H9 (cell line): ENCODE measurements around the gene PWWP2B. TPM values are rescaled to one million over a fixed set of nuclear protein-coding genes. Genes with fewer than 3 reads are reported as not detected.

Experiments used
- DNase-seq: peaks from one replicate; pipeline ENCODE4 v3.0.0-alpha.2; 2017
- H2AFZ ChIP-seq: one replicate; pipeline ENCODE4 v1.6.1; 2013; ENCODE audit warnings: mild to moderate bottlenecking, low read length, control low read depth, moderate library complexity
- H2AK5ac ChIP-seq: 2 replicates; pipeline ENCODE4 v1.6.1; 2013; ENCODE audit warnings: low read length, control low read depth, mixed read lengths; ENCODE audit not compliant: insufficient read length
- H2BK120ac ChIP-seq: one replicate; pipeline ENCODE4 v1.6.1; 2013; ENCODE audit warnings: low read depth, mild to moderate bottlenecking, low read length, control low read depth, inconsistent platforms; ENCODE audit not compliant: poor library complexity, severe bottlenecking
- H2BK12ac ChIP-seq: 2 replicates; pipeline ENCODE4 v1.6.1; 2013; ENCODE audit warnings: low read length, control low read depth, mixed read lengths, low read depth; ENCODE audit not compliant: insufficient read length
- H2BK15ac ChIP-seq: 2 replicates; pipeline ENCODE4 v1.6.1; 2013; ENCODE audit warnings: low read depth, low read length, control low read depth
- H2BK20ac ChIP-seq: one replicate; pipeline ENCODE4 v1.6.1; 2013; ENCODE audit warnings: low read depth, mild to moderate bottlenecking, low read length, control low read depth, inconsistent platforms; ENCODE audit not compliant: poor library complexity, severe bottlenecking
- H2BK5ac ChIP-seq: 2 replicates; pipeline ENCODE4 v1.6.1; 2013; ENCODE audit warnings: low read length, control low read depth, mixed read lengths; ENCODE audit not compliant: insufficient read length
- H3K14ac ChIP-seq: 2 replicates; pipeline ENCODE4 v1.6.1; 2013; ENCODE audit warnings: low read length, control low read depth; ENCODE audit not compliant: insufficient read depth
- H3K18ac ChIP-seq: 2 replicates; pipeline ENCODE4 v1.6.1; 2013; ENCODE audit warnings: low read depth, mild to moderate bottlenecking, mixed read lengths, low read length, control low read depth; ENCODE audit not compliant: insufficient read length
- H3K23ac ChIP-seq: 2 replicates; pipeline ENCODE4 v1.6.1; 2013; ENCODE audit warnings: low read length, control low read depth, mixed read lengths, low read depth; ENCODE audit not compliant: insufficient read length
- H3K23me2 ChIP-seq: 2 replicates; pipeline ENCODE4 v1.6.1; 2013; ENCODE audit warnings: low read depth, mild to moderate bottlenecking, mixed read lengths, low read length, control low read depth; ENCODE audit not compliant: insufficient read length, poor library complexity, severe bottlenecking
- H3K27ac ChIP-seq: 2 replicates; pipeline ENCODE4 v1.5.1; 2013; ENCODE audit warnings: low read length, control low read depth, mixed read lengths, low read depth; ENCODE audit not compliant: insufficient read length
- H3K27me3 ChIP-seq: 2 replicates; pipeline ENCODE4 v1.6.1; 2013; ENCODE audit warnings: low read length, control low read depth, inconsistent platforms; ENCODE audit not compliant: insufficient read depth
- H3K4ac ChIP-seq: 2 replicates; pipeline ENCODE4 v1.6.1; 2013; ENCODE audit warnings: low read depth, mild to moderate bottlenecking, control low read depth, inconsistent platforms, low read length, moderate library complexity
- H3K4me1 ChIP-seq: 2 replicates; pipeline ENCODE4 v1.6.1; 2013; ENCODE audit warnings: low read length, control low read depth, inconsistent platforms; ENCODE audit not compliant: insufficient read depth
- H3K4me2 ChIP-seq: 2 replicates; pipeline ENCODE4 v1.6.1; 2013; ENCODE audit warnings: low read length, control low read depth, mixed read lengths; ENCODE audit not compliant: insufficient read length, insufficient read depth
- H3K56ac ChIP-seq: 2 replicates; pipeline ENCODE4 v1.6.1; 2013; ENCODE audit warnings: low read depth, mild to moderate bottlenecking, mixed read lengths, low read length, control low read depth; ENCODE audit not compliant: insufficient read length
- H3K79me1 ChIP-seq: 2 replicates; pipeline ENCODE4 v1.6.1; 2013; ENCODE audit warnings: low read depth, mild to moderate bottlenecking, moderate library complexity, low read length, control low read depth, inconsistent platforms; ENCODE audit not compliant: insufficient read depth, poor library complexity, severe bottlenecking
- H3K79me2 ChIP-seq: 2 replicates; pipeline ENCODE4 v1.6.1; 2013; ENCODE audit warnings: low read length, control low read depth, inconsistent platforms; ENCODE audit not compliant: insufficient read depth
- H3K9ac ChIP-seq: 2 replicates; pipeline ENCODE4 v1.6.1; 2013; ENCODE audit warnings: low read length, control low read depth, mixed read lengths; ENCODE audit not compliant: insufficient read length; ENCODE audit errors: extremely low read depth
- H3K9me3 ChIP-seq: one replicate; pipeline ENCODE4 v1.6.1; 2013; ENCODE audit warnings: low read depth, low read length, inconsistent platforms; ENCODE audit not compliant: control insufficient read depth
- H3T11ph ChIP-seq: one replicate; pipeline ENCODE4 v1.6.1; 2013; ENCODE audit warnings: mild to moderate bottlenecking, low read length, control low read depth, inconsistent platforms
- H4K20me1 ChIP-seq: one replicate; pipeline ENCODE4 v1.6.1; 2013; ENCODE audit not compliant: control insufficient read depth, insufficient read length, insufficient read depth
- H4K5ac ChIP-seq: 2 replicates; pipeline ENCODE4 v1.6.1; 2013; ENCODE audit warnings: low read depth, mild to moderate bottlenecking, mixed read lengths, low read length, control low read depth; ENCODE audit not compliant: insufficient read length
- H4K8ac ChIP-seq: replicated peaks from 2 replicates; pipeline ENCODE4 v1.6.1; 2013; ENCODE audit warnings: low read length, control low read depth, mixed read lengths, low read depth; ENCODE audit not compliant: insufficient read length
- H4K91ac ChIP-seq: 2 replicates; pipeline ENCODE4 v1.6.1; 2013; ENCODE audit warnings: low read depth, mild to moderate bottlenecking, moderate library complexity, mixed read lengths, low read length, control low read depth; ENCODE audit not compliant: insufficient read length
- H3K27ac Mint-ChIP-seq, 3 experiments: 2 replicates in 2 of 3; 3 replicates in 1 of 3; pipeline ENCODE4 v1.8.0; 2020 to 2021; ENCODE audit warnings: mixed read lengths in 3 of 3, mild to moderate bottlenecking in 1 of 3, moderate library complexity in 1 of 3
- H3K27me3 Mint-ChIP-seq: 2 replicates; pipeline ENCODE4 v1.8.0; 2021; ENCODE audit warnings: low read depth, mild to moderate bottlenecking, moderate library complexity, mixed read lengths
- H3K36me3 Mint-ChIP-seq, 3 experiments: 2 replicates in 2 of 3; 3 replicates in 1 of 3; pipeline ENCODE4 v1.8.0; 2020 to 2021; ENCODE audit warnings: low read depth in 3 of 3, mixed read lengths in 3 of 3; ENCODE audit not compliant: insufficient read depth in 1 of 3
- H3K4me1 Mint-ChIP-seq, 2 experiments: 2 replicates each; pipeline ENCODE4 v1.8.0; 2020; ENCODE audit warnings: mixed read lengths in 2 of 2
- H3K4me3 Mint-ChIP-seq, 2 experiments: 2 replicates in 1 of 2; 3 replicates in 1 of 2; pipeline ENCODE4 v1.8.0; 2020 to 2021; ENCODE audit warnings: mild to moderate bottlenecking in 2 of 2, mixed read lengths in 2 of 2, moderate library complexity in 1 of 2
- H3K9me3 Mint-ChIP-seq, 2 experiments: 2 replicates in 1 of 2; 3 replicates in 1 of 2; pipeline ENCODE4 v1.8.0; 2020; ENCODE audit warnings: mild to moderate bottlenecking in 2 of 2, mixed read lengths in 2 of 2, moderate library complexity in 1 of 2
- WGBS: extraction: QIAGEN DNeasy Blood & Tissue Kit; methylation state at CpG from one replicate; pipeline ENCODE4 v1.1.7; 2013; ENCODE audit warnings: missing lambda C conversion rate, low lambda C conversion rate, mixed read lengths; ENCODE audit not compliant: insufficient read length; ENCODE audit errors: extremely low coverage; 5-methylcytosine and 5-hydroxymethylcytosine counted together
- total RNA-seq: library from RNA; stranded (reverse); gene quantifications from 2 replicates; pipeline ENCODE4 v1.2.1, GENCODE V29; 2021
- TF ChIP-seq, protein P1 (sequence below): fragments of 200-600 bp; sonication (generic); conservative IDR thresholded peaks from 3 replicates; pipeline ENCODE4 v1.8.0; 2021; ENCODE audit warnings: antibody characterized with exemption, mild to moderate bottlenecking

Gene PWWP2B
- total RNA-seq, 1 experiment from 2014 or later = 10.0 TPM

DNA sequence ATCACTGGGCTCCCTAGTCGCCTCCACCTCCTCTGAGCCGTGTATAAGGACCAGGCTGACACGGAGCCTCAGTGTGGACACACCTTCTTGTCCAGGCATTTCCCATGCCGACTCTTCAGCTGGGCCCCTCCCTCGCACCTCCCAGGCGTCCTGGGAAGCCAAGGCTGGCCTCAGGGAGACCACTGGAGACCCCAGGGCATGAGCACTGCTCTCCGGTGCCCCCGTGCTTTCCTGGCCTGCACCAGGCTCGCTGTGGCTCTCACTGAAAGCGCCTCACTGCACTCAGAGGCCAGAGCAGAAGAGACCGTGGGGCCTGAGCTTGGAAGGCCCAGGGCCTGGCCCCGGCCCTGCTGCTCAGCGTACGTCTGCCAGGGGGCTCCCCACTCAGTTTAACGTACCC, 33.6 kb upstream of the PWWP2B start:
- Histone ChIP-seq H3K23me2 (no peaks in the 10 kb centered on the region), H3K27ac (no peak overlapping the region), H3K23ac (no peak overlapping the region), H2AK5ac (no peak overlapping the region), H2BK5ac (no peak overlapping the region), H3K27me3 (no peaks in the 10 kb centered on the region), H3K9ac (no peak overlapping the region), H3K4me2 (no peak overlapping the region), H4K8ac (no peak overlapping the region), H3K4me1 (no peaks in the 10 kb centered on the region), H3K56ac (no peak overlapping the region), H4K91ac (no peak overlapping the region), H2BK120ac (no peak overlapping the region), H3K18ac (no peak overlapping the region), H3K4ac (no peak overlapping the region), H3K79me2 (no peaks in the 10 kb centered on the region), H2BK15ac (no peak overlapping the region), H2BK20ac (no peak overlapping the region), H4K5ac (no peak overlapping the region), H3T11ph (no peak overlapping the region), H3K79me1 (no peaks in the 10 kb centered on the region), H3K9me3 (no peaks in the 10 kb centered on the region), H2BK12ac (no peak overlapping the region), H4K20me1 (no peaks in the 10 kb centered on the region), H2AFZ (no peak overlapping the region), H3K14ac (no peak overlapping the region)
- Mint-ChIP-seq H3K9me3 (peaks cover 3 to 7% of the 10 kb centered on the region in 2 experiments; a peak in 3 of 5 replicates), H3K4me1 (peaks cover 0 to under 1% of the 10 kb centered on the region in 2 experiments; a peak in 1 of 4 replicates), H3K36me3 (no peaks in the 10 kb centered on the region; a peak in 1 of 7 replicates), H3K27me3 (peaks cover 3% of the 10 kb centered on the region), H3K27ac (no peak overlapping the region), H3K4me3 (no peak overlapping the region)
- TF ChIP-seq, protein P1, sequence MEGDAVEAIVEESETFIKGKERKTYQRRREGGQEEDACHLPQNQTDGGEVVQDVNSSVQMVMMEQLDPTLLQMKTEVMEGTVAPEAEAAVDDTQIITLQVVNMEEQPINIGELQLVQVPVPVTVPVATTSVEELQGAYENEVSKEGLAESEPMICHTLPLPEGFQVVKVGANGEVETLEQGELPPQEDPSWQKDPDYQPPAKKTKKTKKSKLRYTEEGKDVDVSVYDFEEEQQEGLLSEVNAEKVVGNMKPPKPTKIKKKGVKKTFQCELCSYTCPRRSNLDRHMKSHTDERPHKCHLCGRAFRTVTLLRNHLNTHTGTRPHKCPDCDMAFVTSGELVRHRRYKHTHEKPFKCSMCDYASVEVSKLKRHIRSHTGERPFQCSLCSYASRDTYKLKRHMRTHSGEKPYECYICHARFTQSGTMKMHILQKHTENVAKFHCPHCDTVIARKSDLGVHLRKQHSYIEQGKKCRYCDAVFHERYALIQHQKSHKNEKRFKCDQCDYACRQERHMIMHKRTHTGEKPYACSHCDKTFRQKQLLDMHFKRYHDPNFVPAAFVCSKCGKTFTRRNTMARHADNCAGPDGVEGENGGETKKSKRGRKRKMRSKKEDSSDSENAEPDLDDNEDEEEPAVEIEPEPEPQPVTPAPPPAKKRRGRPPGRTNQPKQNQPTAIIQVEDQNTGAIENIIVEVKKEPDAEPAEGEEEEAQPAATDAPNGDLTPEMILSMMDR = peak; percentile 36; the same call in 2 of the 3 replicates
- DNase-seq = no peak
- WGBS = no CpG with 5 or more reads among the region's 15 CpGs
